Calu3 (cell line): ENCODE results near the gene DNAJC1. TPM values are rescaled to one million over a fixed set of nuclear protein-coding genes. Genes with fewer than 3 reads are reported as not detected.

Experiments
- total RNA-seq: library from RNA; stranded (reverse); gene quantifications from 2 replicates; pipeline ENCODE4 v1.2.3, GENCODE V29; 2022

The DNAJC1 gene
- total RNA-seq, 1 experiment from 2014 or later, result 17.0 TPM

Other genes with a start within 250 kb of the DNAJC1 start
- not detected in 2 replicates for gene EBLN1, start 214.3 kb upstream of the DNAJC1 start, total RNA-seq